SH-SY5Y (cell line): Measurements from ENCODE around the gene SKP1.

Experiments used
- GATA2 ChIP-seq: IDR thresholded peaks from 2 replicates; pipeline ENCODE4 v1.6.1; 2011; ENCODE audit warnings: mild to moderate bottlenecking, low read depth, low read length
- GATA3 ChIP-seq: IDR thresholded peaks from 2 replicates; pipeline ENCODE4 v1.6.1; 2011; ENCODE audit warnings: low read depth, mild to moderate bottlenecking, low read length, moderate library complexity

GRCh38 chr5:134128648-134128995 is 48.1 kb downstream of the SKP1 start:
- TF ChIP-seq GATA2 (no peak), GATA3 (no peak)
